Bone marrow (tissue), 2 donors: ENCODE measurements around the gene HEATR5A.
"Not testable (repeated sequence)": the region's sequence is repeated elsewhere in the genome, so short reads cannot be mapped to it uniquely, and the experiment has no call there.

Experiments
- DNase-seq, 2 donors: peaks; one replicate each; lab custom pipeline; 2025; lab: John Stamatoyannopoulos, UW

HEATR5A gene

DNA sequence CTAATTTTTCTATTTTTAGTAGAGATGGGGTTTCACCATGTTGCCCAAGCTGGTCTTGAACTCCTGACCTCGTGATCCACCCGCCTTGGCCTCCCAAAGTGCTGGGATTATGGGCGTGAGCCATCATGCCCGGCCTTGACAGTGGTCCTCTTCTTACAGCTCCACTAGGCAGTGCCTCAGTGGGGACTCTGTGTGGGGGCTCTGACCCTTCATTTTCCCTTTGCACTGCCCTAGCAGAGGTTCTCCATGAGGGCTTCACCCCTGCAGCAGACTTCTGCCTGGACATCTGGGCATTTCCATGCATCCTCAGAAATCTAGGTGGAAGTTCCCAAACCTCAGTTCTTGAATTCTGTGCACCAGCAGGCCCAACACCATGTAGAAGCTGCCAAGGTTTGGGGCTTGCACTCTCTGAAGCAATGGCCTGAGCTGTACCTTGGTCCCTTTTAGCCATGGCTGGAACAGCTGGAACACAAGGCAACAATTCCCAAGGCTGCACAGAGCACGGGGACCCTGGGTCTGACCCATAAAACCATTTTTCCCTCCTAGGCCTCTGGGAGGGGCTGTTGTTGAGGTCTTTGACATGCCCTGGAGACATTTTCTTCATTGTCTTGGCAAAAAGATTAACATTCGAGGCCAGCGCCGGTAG, 90.4 kb downstream of the HEATR5A start:
- not testable (repeated sequence) for DNase-seq

DNA sequence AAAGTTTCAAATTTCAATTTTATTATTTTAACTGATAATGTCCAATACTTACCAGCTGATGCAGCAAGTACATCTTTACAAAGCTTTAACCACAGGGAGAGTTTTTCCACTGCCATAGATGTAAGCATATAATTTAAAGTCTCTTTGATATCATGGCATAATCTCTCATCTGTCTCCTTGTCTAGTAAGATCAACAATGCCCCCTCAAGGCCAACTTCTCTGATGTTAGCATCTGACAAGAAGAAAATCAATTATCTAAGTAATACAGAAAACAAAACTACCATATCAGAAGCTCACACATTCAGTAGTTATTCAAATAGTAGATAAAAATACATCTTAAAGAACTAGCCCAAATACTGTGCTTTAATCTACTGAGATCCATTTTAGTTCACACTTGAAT, 94.2 kb downstream of the HEATR5A start:
- no peak for DNase-seq

DNA sequence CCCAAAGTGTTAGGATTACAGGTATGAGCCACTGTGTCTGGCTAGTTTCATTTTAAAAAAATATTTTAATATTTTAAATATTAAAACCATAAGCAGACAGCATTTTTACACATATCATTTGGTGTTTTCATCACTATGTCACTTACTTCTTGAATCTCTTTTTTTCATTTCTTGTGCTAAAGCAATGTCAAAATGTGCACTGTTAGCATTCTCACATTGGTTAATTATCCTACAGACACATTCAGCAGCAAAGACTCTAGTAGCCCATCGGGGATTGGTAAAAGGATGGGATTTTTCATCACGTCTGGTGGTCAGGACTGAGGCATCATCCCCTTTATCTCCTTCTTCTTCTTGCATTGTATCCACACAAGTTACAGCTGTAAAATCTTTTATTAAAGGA, 96.9 kb downstream of the HEATR5A start:
- DNase-seq, result no peak

DNA sequence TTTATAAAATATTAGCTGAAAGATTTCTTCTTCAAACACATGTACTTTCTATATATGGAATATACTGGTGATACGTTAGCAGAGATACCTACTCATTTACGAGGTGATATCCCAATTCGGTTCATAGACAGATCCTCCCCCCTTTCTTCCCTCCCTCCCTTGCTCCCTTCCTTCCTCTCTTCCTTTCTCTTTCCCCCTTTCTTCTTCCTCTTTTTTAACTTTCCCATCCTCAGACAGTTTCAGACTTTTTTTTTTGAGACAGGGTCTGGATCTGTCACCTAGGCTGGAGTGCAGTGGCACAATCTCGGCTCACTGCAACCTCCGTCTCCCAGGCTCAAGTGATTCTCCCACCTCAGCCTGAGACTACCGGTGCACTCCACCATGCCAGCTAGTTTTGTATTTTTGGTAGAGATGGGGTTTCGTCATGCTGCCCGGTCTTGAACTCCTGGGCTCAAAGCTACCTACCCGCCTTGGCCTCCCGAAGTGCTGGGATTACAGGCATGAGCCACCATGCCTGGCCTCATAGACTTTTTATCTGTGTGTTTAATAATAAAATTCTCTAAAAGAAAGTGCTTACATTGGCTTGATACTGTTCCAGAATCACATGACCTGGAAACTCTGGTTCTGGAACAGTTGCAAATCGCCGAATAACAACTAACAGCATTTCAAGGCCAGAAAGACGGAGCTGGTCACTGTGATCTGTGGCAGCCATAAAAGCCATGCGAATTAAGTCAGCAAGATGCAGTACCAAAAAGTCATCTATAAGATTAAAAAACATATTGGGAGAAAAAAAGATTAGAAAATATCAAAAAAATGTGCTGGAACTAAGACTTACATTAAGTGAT, 99.2 kb downstream of the HEATR5A start:
- no peak for DNase-seq

DNA sequence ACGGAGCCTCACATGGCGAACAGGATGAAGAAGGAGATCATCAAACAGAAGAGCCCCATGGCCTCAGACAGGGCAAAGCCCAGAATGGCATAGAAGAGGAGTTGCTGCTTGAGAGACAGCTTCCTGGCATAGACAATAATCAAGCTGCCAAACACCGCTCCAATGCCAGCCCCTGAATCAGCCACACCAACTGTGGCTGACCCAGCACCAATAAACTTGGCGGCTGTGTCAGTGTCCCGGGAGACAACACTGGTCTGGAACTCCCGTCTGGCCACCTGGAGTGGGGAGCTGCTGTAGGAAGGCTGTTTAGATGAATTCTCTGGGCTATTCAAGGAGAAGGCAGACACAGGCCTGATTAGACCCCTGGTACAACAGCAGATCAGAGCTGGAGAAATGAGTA, 100.1 kb downstream of the HEATR5A start:
- DNase-seq, result no peak

DNA sequence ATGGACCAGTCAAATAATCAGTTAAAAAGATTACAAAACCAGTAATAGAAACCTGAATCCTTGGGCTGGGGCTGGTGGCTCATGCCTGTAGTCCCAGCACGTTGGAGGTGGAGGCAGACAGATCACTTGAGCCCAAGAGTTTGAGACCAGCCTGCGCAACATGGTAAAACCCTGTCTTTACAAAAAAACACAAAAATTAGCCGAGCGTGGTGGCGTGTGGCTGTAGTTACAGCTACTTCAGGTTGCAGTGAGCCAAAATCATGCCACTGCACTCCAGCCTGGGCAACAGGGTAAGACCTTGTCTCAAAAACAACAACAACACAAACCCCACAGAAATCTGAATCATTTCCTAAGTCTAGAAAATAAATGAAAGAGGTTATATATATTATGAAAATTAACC, 100.6 kb downstream of the HEATR5A start:
- no peak for DNase-seq

DNA sequence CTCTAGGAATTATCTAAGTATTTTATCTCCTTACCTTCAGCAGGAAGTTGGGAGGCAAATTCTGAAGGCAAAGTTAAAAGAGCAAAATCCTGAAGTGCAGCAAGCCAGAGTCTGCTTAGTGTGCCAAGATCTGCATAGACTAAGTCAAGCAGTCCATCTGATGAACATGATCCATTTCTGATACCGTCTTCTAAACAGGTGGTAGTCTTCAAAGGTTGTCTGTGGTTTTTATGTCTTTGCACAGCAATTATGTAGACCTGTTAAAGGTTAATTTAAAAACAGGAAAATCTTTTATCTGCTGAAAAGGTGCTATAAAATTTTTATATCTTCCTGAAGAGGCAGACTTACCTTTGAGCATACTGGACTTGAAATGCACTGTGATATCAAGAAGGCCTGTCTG, 107.4 kb downstream of the HEATR5A start:
- DNase-seq, result no peak

DNA sequence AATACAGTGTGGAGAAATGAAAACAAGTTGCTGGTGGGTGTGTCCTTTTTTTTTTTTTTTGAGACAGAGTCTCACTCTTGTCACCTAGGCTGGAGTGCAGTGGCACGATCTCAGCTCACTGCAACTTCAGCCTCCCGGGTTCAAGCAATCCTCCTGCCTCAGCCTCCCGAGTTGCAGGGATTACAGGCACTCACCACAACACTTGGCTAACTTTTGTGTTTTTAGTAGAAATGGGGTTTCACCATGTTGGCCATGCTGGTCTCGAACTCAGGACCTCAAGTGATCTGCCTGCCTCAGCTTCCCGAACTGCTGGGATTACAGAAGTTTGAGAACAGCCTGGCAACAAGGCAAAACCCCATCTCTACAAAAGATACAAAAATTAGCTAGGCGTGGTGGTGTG, 108.0 kb downstream of the HEATR5A start:
- not testable (repeated sequence) for DNase-seq

DNA sequence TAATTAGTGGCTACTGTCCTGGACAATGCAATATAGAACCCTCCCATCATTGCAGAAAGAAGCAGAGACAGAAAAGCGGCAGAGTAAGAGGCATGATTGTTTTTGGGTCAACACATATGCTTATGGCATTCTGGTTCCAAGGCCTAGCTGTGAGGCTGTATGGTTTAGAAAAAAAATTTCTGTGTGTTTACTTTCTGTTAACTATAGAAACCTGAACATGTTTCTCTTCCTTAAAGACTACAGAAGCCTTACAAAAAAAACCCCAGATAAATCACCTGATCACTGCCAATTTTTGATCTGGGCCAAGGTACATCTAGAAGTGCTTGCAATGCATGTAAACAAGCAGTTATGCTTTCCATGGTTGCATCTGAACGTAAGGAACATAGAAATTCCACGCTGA, 112.7 kb downstream of the HEATR5A start:
- no peak for DNase-seq

DNA sequence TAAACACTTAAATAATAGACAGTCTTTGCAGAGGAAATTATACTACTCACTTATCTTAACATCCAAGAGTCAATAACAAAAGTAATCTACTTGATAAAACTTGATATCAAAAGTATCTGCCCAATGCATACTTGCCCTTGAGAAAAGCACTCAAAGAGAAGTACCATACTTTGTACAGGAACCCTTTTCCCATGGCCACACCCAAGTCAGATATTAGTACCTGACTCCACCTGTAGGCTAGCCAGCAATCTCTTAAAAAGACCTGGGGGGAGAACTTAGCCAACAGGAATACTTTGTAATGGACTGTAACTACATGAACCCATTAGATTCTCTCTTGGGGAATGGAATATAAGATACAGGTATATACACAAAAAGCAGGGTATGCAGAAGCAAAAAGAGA, 113.2 kb downstream of the HEATR5A start:
- DNase-seq, result no peak

DNA sequence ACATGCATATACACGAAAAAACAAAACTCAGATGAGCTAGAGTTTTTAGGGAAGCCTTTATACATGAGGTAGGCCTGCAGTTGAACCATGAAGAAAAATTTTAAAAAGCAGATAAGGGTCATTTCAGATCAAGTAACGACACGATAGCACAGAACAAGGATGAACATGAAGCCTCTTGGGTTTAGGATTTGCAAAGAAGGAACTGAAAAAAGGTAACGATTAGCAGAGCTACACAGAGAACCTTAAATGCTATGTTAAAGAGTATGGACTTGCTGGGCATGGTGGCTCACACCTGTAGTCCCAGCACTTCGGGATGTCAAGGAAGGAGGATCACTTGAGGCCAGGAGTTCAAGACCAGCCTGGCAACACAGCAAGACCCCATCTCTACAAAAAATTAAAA, 116.7 kb downstream of the HEATR5A start:
- DNase-seq, result no peak

DNA sequence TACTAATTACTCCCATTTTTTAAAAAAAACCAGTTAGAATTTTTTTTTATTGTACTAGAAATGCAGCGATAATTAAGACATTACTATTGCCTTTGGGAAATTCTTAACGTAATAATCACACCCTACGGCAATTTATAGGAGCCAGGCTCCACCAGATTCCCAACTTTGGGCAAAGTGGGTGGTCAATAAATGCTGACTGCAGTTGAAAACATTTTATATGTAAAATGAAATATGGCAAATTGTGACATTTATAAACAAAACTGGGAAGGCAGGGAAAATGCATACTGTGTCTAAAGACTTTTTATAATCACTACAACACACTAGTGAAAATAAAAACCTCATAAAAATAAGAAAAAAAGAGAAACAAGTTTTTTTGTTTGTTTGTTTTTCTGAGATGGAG, 119.5 kb downstream of the HEATR5A start:
- DNase-seq, result no peak

DNA sequence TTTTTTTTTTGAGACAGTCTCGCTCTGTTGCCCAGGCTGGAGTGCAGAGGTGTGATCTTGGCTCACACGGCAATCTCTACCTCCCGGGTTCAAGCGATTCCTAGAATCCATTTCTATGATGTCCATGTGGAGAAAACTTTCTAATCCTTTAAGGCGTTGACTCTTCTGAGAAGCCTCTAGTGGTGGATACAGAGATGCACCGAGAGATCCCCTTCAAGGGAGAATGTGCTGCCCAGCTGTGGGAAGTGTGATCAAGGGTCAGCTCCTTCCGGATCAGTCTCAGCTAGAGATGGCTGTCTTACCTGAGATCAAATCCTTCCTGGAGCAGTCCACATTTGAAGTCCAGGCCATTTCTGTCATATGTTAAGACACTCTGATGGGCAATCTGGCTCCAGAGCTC, 120.1 kb downstream of the HEATR5A start:
- DNase-seq, result no peak

DNA sequence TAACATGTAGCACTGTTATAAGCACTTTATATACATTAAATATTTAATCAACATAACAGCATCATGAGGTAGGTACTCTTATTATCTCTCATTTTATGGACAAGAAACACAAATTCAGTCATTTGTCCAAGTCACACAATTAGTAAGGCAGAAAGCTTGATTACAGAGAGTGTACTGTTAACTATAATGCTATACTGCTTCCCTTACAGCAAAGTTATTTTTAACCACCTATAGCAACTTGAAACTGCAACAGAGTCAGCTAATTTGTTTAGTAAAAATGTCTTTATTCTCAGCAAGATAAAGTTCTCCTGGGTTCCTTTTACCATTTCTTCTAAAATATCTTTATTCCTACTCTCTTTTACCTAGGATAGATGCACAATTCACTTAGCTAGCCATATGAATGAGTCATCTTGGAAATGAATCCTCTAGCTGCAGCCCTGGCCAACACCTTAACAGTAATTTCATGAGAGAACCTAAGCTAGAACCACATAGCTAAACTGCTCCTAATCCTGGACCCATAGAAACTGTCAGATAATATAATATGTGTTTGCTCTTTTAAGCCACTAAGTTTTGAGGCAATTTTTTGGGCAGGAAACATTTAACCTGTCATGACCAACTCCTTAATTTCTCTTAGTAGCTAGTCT, 122.5 kb downstream of the HEATR5A start:
- DNase-seq, result no peak

DNA sequence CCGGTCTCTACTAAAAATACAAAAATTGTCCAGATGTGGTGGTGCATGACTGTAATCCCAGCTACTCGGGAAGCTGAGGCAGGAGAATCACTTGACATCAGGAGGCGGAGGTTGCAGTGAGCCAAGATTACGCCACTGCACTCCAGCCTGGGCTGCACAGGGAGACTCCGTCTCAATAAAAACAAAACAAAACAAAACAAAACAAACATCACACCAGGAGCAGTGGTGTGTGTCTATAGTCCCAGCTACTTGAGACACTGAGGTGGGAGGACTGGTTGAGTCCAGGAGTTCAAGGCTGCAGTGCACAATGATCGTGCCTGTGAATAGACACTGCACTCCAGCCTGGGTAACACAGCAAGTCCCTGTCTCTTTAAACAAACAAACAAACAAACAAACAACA, 123.2 kb downstream of the HEATR5A start:
- DNase-seq, result no peak

DNA sequence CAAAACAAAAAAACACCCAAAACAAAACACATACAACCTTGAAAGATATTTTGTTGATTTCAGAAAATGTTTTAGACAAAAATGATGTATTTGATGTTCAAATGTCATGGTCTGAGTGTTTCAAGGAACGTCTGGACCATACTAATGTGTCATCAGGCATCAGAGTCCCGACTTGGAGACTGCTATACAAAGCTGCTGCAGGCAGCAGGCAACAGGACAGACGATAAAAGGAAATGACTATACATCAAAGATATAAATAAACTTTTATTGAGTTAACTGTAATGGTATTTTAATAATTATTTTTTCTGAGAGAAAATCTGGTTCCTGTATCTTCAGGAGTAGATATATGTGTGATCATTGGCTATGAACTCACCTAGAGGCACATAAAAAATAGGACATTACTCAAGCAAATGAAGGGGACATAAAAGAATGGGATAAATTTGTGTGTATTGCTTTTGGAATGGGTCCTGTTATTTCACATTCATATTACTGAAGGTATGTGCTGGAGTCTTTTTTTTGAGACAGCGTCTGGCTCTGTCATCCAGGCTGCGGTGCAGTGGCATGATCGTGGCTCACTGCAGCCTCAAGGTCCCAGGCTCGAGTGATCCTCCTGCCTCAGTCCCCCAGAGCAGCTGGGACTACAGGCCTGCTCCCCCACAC, 125.5 kb downstream of the HEATR5A start:
- no peak for DNase-seq

DNA sequence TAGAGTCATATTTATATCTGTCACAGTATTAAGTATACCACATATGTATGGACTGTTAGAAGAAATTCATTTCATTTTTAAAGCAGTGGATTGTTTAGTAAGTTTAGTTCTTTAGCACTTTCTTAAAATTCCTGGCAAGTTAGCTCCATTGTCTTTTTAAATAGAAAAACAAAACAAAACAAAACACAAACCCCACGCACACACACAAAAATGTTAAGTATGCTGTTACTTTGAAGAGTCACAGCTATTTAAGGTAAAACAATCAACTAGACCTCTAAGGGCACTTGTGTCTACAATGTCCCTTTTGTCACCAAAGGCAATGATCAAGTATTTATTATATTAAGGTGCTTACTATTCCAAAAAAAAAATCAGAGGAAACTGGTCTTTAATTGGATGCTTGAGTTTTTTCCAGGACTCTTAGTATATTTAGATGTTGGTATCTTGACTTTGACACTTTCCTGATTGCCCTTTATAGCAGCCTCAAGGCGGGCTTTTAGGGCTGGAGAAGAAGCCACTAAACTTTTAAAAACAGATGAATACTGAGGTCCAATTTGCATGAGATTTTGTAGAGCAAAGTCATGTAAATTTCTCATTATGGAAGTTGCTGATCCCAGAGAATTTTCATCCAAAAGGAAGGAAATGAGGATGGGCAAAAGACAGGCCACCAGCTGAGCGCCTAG, 127.3 kb downstream of the HEATR5A start:
- DNase-seq, result no peak

DNA sequence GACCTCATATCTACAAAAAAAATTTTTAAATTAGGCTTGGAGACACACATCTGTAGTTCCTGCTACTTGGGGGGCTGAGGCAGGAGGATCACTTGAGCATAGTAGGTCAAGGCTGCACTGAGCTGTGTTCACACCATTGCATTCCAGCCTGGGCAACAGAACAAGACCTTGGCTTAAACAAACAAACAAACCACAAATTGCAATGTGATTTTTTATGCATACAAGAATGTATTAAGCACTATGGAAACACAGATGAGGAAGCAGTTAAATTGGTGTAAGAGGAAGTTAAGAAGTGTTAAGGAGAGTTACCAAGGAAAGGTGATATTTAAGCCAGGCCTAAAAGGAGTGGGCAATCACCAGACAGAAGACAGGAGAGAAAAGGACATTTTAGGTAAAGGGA, 129.1 kb downstream of the HEATR5A start:
- peak in 1 of 2 donors; percentile 15 for DNase-seq

DNA sequence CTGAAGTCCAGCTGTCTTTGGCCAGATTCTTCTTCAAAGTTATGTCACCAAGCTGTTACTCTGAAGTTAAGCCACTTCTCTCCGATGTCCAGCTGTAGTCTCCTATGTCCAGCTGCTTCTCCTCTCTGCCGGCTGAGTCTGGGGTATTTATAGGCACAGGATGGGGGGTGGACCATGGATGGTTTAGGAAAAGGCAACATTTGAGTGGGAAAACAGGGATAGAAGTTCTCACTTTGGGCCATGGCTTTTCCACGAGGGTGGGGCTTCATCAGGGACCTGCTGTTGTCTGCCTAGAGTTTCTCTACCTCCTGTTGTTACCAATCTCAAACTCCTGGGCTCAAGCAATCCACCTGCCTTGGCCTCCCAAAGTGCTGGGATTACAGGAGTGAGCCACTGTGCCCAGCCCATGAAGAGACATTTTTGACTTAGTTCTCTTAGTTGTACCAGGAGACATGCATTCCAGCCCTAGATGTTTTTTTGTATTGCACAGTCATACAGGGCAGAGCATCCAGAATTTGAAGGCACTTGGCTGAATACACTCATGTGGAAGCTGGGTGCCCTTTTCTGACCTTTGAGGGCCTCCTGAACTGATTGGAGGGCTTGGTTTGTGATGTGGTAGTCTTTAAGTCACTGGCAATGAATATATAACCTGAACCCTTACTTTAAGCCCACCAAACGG, 132.9 kb downstream of the HEATR5A start:
- DNase-seq, result no peak

DNA sequence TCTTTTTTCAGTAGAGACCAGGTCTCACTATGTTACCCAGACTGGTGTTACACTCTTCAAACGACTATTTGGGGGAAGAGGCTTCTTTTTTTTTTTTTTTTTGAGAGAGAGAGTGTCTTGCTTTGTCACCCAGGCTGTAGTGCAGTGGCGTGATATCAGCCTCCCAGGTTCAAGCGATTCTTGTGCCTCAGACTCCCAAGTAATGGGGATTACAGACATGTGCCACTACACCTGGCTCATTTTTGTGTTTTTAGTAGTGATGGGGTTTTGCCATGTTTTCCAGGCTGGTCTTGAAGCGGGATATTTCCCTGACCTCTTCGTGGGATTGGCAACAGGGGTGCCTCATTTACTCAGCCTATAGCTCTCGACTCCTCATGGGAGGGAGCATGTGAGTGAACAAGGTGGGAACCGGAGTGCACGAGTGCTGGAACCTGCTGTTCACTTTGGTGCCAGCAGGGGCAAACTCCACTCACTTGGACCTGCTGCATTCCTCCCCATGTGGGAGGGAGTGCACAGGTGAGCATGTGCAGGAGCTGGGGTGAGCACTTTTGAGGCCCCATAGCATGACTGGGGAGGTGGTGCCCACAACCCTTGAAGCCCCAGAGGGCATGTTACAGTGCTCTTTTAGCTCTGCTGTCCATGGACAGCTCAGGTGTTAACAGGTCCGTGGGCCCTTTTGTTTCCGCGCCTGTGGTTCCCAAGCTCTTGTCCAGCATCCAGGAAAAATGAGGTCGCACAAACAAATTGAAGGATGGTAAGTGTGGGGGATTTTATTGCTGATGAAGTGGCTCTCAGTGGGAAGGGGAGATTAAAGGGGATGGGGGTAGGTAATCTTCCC, 133.7 kb downstream of the HEATR5A start:
- no peak for DNase-seq
